Aorta (tissue), 5 donors: Measurements from ENCODE around the gene TNRC6A. TPM values are rescaled to one million over a fixed set of nuclear protein-coding genes. Genes with fewer than 3 reads are reported as not detected.
"Not testable (repeated sequence)": the region's sequence is repeated elsewhere in the genome, so short reads cannot be mapped to it uniquely, and the experiment has no call there.

Experiments
- ATAC-seq: fragments of 200-7000 bp; cut with Tn5 transposase; one replicate; pipeline ENCODE4 v1.9.1; 2022; ENCODE audit warnings: moderate library complexity; ENCODE audit not compliant: low FRiP score
- DNase-seq, 2 donors: peaks; one replicate each; pipeline ENCODE4 v3.0.0-alpha.2; 2020
- H3K27ac ChIP-seq, 2 donors: one replicate each; pipeline ENCODE4 v1.5.1; 2013; ENCODE audit warnings: low read length in 2 of 2, mild to moderate bottlenecking in 2 of 2, moderate library complexity in 2 of 2, control low read depth in 1 of 2, inconsistent platforms in 1 of 2, low read depth in 1 of 2
- H3K27me3 ChIP-seq, 2 donors: one replicate each; pipeline ENCODE4 v1.6.1; 2013; ENCODE audit warnings: control low read depth in 1 of 2, low read length in 1 of 2, mild to moderate bottlenecking in 1 of 2, moderate library complexity in 1 of 2; ENCODE audit not compliant: insufficient read depth in 2 of 2, control insufficient read depth in 1 of 2
- H3K36me3 ChIP-seq, 2 donors: one replicate each; pipeline ENCODE4 v1.6.1; 2013; ENCODE audit warnings: control low read depth in 1 of 2, low read length in 1 of 2, mild to moderate bottlenecking in 1 of 2; ENCODE audit not compliant: insufficient read depth in 2 of 2, control insufficient read depth in 1 of 2
- H3K4me1 ChIP-seq, 2 donors: one replicate each; pipeline ENCODE4 v1.6.1; 2013; ENCODE audit warnings: low read length in 2 of 2, control low read depth in 1 of 2, mild to moderate bottlenecking in 1 of 2, moderate library complexity in 1 of 2; ENCODE audit not compliant: insufficient read depth in 2 of 2, control insufficient read depth in 1 of 2
- H3K4me3 ChIP-seq, 2 donors: one replicate each; pipeline ENCODE4 v1.5.1; 2013; ENCODE audit warnings: low read length in 2 of 2, control low read depth in 1 of 2, mild to moderate bottlenecking in 1 of 2
- H3K9me3 ChIP-seq: one replicate; pipeline ENCODE4 v1.6.1; 2013; ENCODE audit warnings: mild to moderate bottlenecking, low read length; ENCODE audit not compliant: control insufficient read depth
- WGBS, 2 donors: extraction: QIAGEN DNeasy Blood & Tissue Kit; methylation state at CpG; one replicate each; pipeline ENCODE4 v1.1.7; 2013; 5-methylcytosine and 5-hydroxymethylcytosine counted together
- intact Hi-C, 2 donors: fragments of 100-400 bp; cut with DNase I; formaldehyde crosslinking; loops; one replicate each; pipeline versions ENCODE4 v1.14.2 to v1.15.0; 2022
- polyA plus RNA-seq, 2 donors: library from polyadenylated mRNA; stranded (reverse); fragments of 200-250 nt; gene quantifications; one replicate each; pipeline ENCODE4 v1.2.3, GENCODE V29; 2013
- total RNA-seq, 2 donors: library from RNA; stranded (reverse); fragmentation: NEBNext Ultra II Directional; extraction: Animal tissue kit (Norgen Biotek cat#: 25700); gene quantifications; one replicate each; pipeline ENCODE4 v1.2.1, GENCODE V29; 2021
- donor health status: healthy with polysubstance abuse.
- donor health status: Bipolar disorder and iron deficiency.
- donor health status: DM: no; HTN: no; CAD: no.
- donor health status: DM: no; HTN: no; CAD: no.
- donor health status: DM: yes; HTN: yes; CAD: no.

Gene TNRC6A
- total and polyA plus RNA-seq, 4 donors = 8.8 to 98.3 (median 52.3) TPM

- intact Hi-C loops = no loop called here
- H3K4me1 ChIP-seq = peaks cover 4 to 25% of the 10 kb centered on the region in 2 donors
- H3K36me3 ChIP-seq = no peaks in the 10 kb centered on the region
- no peak overlapping the region for H3K4me3 ChIP-seq
- H3K9me3 ChIP-seq = no peaks in the 10 kb centered on the region
- H3K27ac ChIP-seq = peak overlapping the region; percentile 19 to 22
- no peaks in the 10 kb centered on the region for H3K27me3 ChIP-seq
- ATAC-seq (no peak), DNase-seq (no peak)
Observed at GRCh38 chr16:24745391-24745790, 15.9 kb downstream of the TNRC6A start.

GRCh38 chr16:24745791-24746190 lies 16.3 kb downstream of the TNRC6A start:
- Histone ChIP-seq H3K27me3 (no peaks in the 10 kb centered on the region), H3K4me3 (no peak overlapping the region), H3K27ac (peak overlapping the region; percentile 19 to 22), H3K36me3 (no peaks in the 10 kb centered on the region), H3K4me1 (peaks cover 4 to 24% of the 10 kb centered on the region in 2 donors), H3K9me3 (no peaks in the 10 kb centered on the region)
- intact Hi-C loops = no loop called here
- WGBS, 2 donors = 92 to 97% methylated on average over 2 of the region's 2 CpGs
- DNase-seq (no peak), ATAC-seq (no peak)

- intact Hi-C loops = no loop called here
- Histone ChIP-seq H3K4me3 (no peak overlapping the region), H3K36me3 (no peaks in the 10 kb centered on the region), H3K27me3 (no peaks in the 10 kb centered on the region), H3K27ac (no peak overlapping the region), H3K9me3 (no peaks in the 10 kb centered on the region), H3K4me1 (peaks cover 8 to 18% of the 10 kb centered on the region in 2 donors)
- WGBS, 2 donors = 66 to 68% methylated on average over 2 of the region's 2 CpGs
- ATAC-seq (no peak), DNase-seq (no peak)
Observed at GRCh38 chr16:24747441-24747840, 18.0 kb downstream of the TNRC6A start.

- Histone ChIP-seq H3K4me1 (peaks cover 8 to 21% of the 10 kb centered on the region in 2 donors), H3K27me3 (no peaks in the 10 kb centered on the region), H3K36me3 (no peaks in the 10 kb centered on the region), H3K9me3 (no peaks in the 10 kb centered on the region), H3K27ac (peak overlapping the region; percentile 12 to 57), H3K4me3 (no peak overlapping the region)
- WGBS, 2 donors = 8 to 12% methylated on average over 2 of the region's 2 CpGs
- peak; percentile 86 for ATAC-seq
- intact Hi-C loops = no loop called here
- peak in 1 of 2 donors; percentile 47 for DNase-seq
Observed at GRCh38 chr16:24748242-24748641, 18.8 kb downstream of the TNRC6A start.

GRCh38 chr16:24749310-24749709 lies 19.9 kb downstream of the TNRC6A start:
- Histone ChIP-seq H3K9me3 (no peaks in the 10 kb centered on the region), H3K27me3 (no peaks in the 10 kb centered on the region), H3K36me3 (no peaks in the 10 kb centered on the region), H3K27ac (no peak overlapping the region), H3K4me1 (peaks cover 8 to 22% of the 10 kb centered on the region in 2 donors), H3K4me3 (no peak overlapping the region)
- DNase-seq (no peak), ATAC-seq (no peak)
- intact Hi-C loops = no loop called here

GRCh38 chr16:24749872-24750271 lies 20.4 kb downstream of the TNRC6A start:
- ATAC-seq, H3K36me3 ChIP-seq, intact Hi-C loops, H3K27me3 ChIP-seq, H3K27ac ChIP-seq, H3K4me3 ChIP-seq, DNase-seq, H3K9me3 ChIP-seq: not testable (repeated sequence)
- H3K4me1 ChIP-seq = peaks cover 8 to 22% of the 10 kb centered on the region in 2 donors
- 83 to 90% methylated on average over 5 of the region's 5 CpGs for WGBS, 2 donors

- Histone ChIP-seq H3K9me3 (no peaks in the 10 kb centered on the region), H3K36me3 (no peaks in the 10 kb centered on the region), H3K4me1 (peaks cover 6 to 7% of the 10 kb centered on the region in 2 donors), H3K4me3 (no peak overlapping the region), H3K27ac (no peak overlapping the region), H3K27me3 (no peaks in the 10 kb centered on the region)
- intact Hi-C loops = no loop called here
- no peak for ATAC-seq
- DNase-seq = no peak
Observed at GRCh38 chr16:24753000-24753399, 23.5 kb downstream of the TNRC6A start.

GRCh38 chr16:24753437-24753836 lies 24.0 kb downstream of the TNRC6A start:
- Histone ChIP-seq H3K4me1 (peaks cover 6% of the 10 kb centered on the region in 2 donors), H3K27me3 (no peaks in the 10 kb centered on the region), H3K4me3 (no peak overlapping the region), H3K9me3 (no peaks in the 10 kb centered on the region), H3K36me3 (no peaks in the 10 kb centered on the region), H3K27ac (no peak overlapping the region)
- 98% methylated on average over 3 of the region's 3 CpGs for WGBS, 2 donors
- intact Hi-C loops = no loop called here
- DNase-seq (no peak), ATAC-seq (no peak)

- ATAC-seq (no peak), DNase-seq (no peak)
- Histone ChIP-seq H3K4me1 (peaks cover 6 to 7% of the 10 kb centered on the region in 2 donors), H3K4me3 (no peak overlapping the region), H3K27me3 (no peaks in the 10 kb centered on the region), H3K27ac (no peak overlapping the region), H3K9me3 (no peaks in the 10 kb centered on the region), H3K36me3 (no peaks in the 10 kb centered on the region)
- intact Hi-C loops = no loop called here
- 90 to 91% methylated on average over 2 of the region's 2 CpGs for WGBS, 2 donors
Observed at GRCh38 chr16:24754543-24754942, 25.1 kb downstream of the TNRC6A start.
